Endothelial cell (in vitro differentiated cells): ENCODE measurements around the gene SRGN. TPM values are rescaled to one million over a fixed set of nuclear protein-coding genes. Genes with fewer than 3 reads are reported as not detected.

ENCODE experiments used
- DNase-seq: peaks from one replicate; pipeline ENCODE4 v3.0.0; 2021; ENCODE audit warnings: low spot score
- H3K27ac Mint-ChIP-seq: one replicate; pipeline ENCODE4 v1.8.0; 2021; ENCODE audit warnings: mixed read lengths, inconsistent platforms; ENCODE audit not compliant: unreplicated experiment
- H3K27me3 Mint-ChIP-seq: one replicate; pipeline ENCODE4 v1.8.0; 2021; ENCODE audit warnings: mild to moderate bottlenecking, moderate library complexity, mixed read lengths, inconsistent platforms; ENCODE audit not compliant: unreplicated experiment
- H3K36me3 Mint-ChIP-seq: one replicate; pipeline ENCODE4 v1.8.0; 2021; ENCODE audit warnings: mild to moderate bottlenecking, low read depth, mixed read lengths, inconsistent platforms; ENCODE audit not compliant: unreplicated experiment
- H3K4me1 Mint-ChIP-seq: one replicate; pipeline ENCODE4 v1.8.0; 2021; ENCODE audit warnings: mild to moderate bottlenecking, mixed read lengths, inconsistent platforms; ENCODE audit not compliant: unreplicated experiment
- H3K4me3 Mint-ChIP-seq: one replicate; pipeline ENCODE4 v1.8.0; 2021; ENCODE audit warnings: mild to moderate bottlenecking, mixed read lengths, inconsistent platforms; ENCODE audit not compliant: unreplicated experiment
- H3K9me3 Mint-ChIP-seq: one replicate; pipeline ENCODE4 v1.8.0; 2021; ENCODE audit warnings: mixed read lengths, inconsistent platforms; ENCODE audit not compliant: unreplicated experiment
- total RNA-seq: library from RNA; stranded (reverse); fragmentation: NEBNext Ultra II Directional; extraction: Animal tissue kit (Norgen Biotek cat#: 25700); gene quantifications from one replicate; pipeline ENCODE4 v1.2.1, GENCODE V29; 2021; ENCODE audit not compliant: unreplicated experiment
- TF ChIP-seq, protein P1 (sequence below): fragments of 200-600 bp; sonication (generic); IDR thresholded peaks from one replicate; pipeline ENCODE4 v1.5.0; 2021; ENCODE audit warnings: antibody characterized with exemption; ENCODE audit not compliant: unreplicated experiment

The SRGN gene
- total RNA-seq, 1 donor from 2014 or later = 4.7 TPM

DNA sequence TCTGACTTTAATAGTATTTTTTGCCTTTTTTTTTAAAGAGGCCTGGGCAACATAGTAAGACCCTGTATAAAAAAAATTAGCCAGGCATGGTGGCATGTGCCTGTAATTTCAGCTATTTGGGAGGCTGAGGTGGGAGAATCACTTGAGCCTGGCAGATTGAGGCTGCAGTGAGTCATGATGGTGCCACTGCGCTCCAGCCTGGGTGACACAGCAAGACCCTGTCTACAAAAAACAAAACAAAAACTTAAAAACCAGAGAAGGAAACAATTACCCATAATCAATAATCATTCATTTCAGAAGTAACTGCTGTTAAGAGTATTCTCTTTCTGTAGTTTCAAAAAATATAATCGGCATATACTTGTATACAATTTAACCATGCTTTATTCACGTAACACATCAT is 64.1 kb downstream of the SRGN start:
- no peaks in the 10 kb centered on the region for H3K4me1 Mint-ChIP-seq
- H3K4me3 Mint-ChIP-seq = no peak overlapping the region
- no peaks in the 10 kb centered on the region for H3K27me3 Mint-ChIP-seq
- TF ChIP-seq, protein P1, sequence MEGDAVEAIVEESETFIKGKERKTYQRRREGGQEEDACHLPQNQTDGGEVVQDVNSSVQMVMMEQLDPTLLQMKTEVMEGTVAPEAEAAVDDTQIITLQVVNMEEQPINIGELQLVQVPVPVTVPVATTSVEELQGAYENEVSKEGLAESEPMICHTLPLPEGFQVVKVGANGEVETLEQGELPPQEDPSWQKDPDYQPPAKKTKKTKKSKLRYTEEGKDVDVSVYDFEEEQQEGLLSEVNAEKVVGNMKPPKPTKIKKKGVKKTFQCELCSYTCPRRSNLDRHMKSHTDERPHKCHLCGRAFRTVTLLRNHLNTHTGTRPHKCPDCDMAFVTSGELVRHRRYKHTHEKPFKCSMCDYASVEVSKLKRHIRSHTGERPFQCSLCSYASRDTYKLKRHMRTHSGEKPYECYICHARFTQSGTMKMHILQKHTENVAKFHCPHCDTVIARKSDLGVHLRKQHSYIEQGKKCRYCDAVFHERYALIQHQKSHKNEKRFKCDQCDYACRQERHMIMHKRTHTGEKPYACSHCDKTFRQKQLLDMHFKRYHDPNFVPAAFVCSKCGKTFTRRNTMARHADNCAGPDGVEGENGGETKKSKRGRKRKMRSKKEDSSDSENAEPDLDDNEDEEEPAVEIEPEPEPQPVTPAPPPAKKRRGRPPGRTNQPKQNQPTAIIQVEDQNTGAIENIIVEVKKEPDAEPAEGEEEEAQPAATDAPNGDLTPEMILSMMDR = no peak
- H3K36me3 Mint-ChIP-seq = no peaks in the 10 kb centered on the region
- no peaks in the 10 kb centered on the region for H3K9me3 Mint-ChIP-seq
- DNase-seq = no peak
- no peak overlapping the region for H3K27ac Mint-ChIP-seq

DNA sequence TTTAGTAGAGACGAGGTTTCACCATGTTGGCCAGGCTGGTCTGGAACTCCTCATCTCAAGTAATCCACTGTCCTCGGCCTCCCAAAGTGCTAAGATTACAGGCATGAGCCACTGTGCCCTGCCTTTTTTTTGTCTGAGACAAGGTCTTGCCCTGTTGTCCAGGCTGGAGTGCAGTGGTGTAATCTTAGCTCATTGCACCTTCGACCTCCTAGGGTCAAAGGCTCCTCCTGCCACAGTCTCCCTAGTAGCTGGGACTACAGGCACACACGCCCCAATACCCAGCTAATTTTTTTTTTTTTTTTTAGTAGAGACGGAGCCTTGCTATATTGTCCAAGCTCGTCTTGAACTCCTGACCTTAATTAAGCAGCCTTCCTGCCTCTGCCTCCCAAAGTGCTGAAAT is 65.3 kb downstream of the SRGN start:
- H3K4me3 Mint-ChIP-seq = no peak overlapping the region
- no peak for DNase-seq
- no peaks in the 10 kb centered on the region for H3K27me3 Mint-ChIP-seq
- H3K27ac Mint-ChIP-seq = no peak overlapping the region
- peaks cover 8% of the 10 kb centered on the region for H3K36me3 Mint-ChIP-seq
- no peaks in the 10 kb centered on the region for H3K4me1 Mint-ChIP-seq
- H3K9me3 Mint-ChIP-seq = no peaks in the 10 kb centered on the region
- TF ChIP-seq, protein P1 = no peak

Other genes starting within 250 kb of the SRGN start
- 35.2 TPM for gene DDX50, start 186.8 kb upstream of the SRGN start, total RNA-seq
- 38.5 TPM for gene DDX21, start 131.9 kb upstream of the SRGN start, total RNA-seq
- gene KIFBP, start 99.3 kb upstream of the SRGN start, total RNA-seq = 26.2 TPM
- 56.2 TPM for gene VPS26A, start 36.1 kb downstream of the SRGN start, total RNA-seq
- 31.7 TPM for gene SUPV3L1, start 92.1 kb downstream of the SRGN start, total RNA-seq
- 0.31 TPM for gene HKDC1, start 132.2 kb downstream of the SRGN start, total RNA-seq
- 162 TPM for gene HK1, start 190.4 kb downstream of the SRGN start, total RNA-seq